ENCODE measurements around the gene RBM19.

The RBM19 gene

DNA sequence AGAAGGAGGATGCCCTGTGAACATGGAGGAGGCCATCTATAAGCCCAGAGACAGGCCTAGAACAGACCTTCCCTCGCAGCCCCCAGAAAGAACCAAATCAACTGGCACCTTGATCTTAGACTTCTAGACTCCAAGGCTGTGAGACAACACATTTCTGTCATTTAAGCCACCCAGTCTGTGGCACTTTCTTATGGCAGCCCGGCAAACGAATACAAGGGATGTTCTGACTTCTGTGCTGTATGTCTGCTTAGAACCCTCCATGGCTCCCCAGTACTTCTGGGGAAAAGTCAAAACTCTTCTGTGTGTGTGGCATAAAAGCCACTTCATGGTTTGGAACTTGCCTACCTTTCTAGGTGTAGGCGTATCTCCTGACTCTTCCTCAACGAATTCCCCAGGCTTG lies 42.9 kb downstream of the RBM19 start:
- H3K4me3 ChIP-seq (ENCODE audit: low read depth, low read length): no peak overlapping the region
- TF ChIP-seq, protein P1, sequence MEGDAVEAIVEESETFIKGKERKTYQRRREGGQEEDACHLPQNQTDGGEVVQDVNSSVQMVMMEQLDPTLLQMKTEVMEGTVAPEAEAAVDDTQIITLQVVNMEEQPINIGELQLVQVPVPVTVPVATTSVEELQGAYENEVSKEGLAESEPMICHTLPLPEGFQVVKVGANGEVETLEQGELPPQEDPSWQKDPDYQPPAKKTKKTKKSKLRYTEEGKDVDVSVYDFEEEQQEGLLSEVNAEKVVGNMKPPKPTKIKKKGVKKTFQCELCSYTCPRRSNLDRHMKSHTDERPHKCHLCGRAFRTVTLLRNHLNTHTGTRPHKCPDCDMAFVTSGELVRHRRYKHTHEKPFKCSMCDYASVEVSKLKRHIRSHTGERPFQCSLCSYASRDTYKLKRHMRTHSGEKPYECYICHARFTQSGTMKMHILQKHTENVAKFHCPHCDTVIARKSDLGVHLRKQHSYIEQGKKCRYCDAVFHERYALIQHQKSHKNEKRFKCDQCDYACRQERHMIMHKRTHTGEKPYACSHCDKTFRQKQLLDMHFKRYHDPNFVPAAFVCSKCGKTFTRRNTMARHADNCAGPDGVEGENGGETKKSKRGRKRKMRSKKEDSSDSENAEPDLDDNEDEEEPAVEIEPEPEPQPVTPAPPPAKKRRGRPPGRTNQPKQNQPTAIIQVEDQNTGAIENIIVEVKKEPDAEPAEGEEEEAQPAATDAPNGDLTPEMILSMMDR (IDR thresholded peaks at IDR 0.05; ENCODE audit: low read depth, low read length): no peak

DNA sequence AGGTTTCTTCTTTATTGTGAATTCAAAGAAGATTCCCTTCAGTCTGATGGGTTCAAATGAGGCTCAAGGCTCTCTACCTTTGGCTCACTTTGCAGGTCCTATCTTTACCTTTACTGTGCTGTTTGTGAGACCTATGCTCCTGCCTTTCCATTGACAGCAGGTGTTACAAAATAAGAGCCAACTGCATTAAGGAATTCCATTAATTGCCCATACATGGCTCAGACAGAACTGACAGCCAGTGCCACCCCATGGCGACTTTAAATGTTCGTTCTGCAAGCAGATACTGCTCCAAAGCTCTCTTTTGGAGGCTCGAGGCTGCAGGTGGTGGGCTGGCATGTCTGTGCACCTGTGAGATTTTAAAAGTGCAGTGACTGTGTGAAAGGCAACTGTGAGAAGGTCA lies 44.7 kb downstream of the RBM19 start:
- H3K4me3 ChIP-seq (ENCODE audit: low read depth, low read length): no peak overlapping the region
- TF ChIP-seq, protein P1 (IDR thresholded peaks at IDR 0.05; ENCODE audit: low read depth, low read length): no peak

DNA sequence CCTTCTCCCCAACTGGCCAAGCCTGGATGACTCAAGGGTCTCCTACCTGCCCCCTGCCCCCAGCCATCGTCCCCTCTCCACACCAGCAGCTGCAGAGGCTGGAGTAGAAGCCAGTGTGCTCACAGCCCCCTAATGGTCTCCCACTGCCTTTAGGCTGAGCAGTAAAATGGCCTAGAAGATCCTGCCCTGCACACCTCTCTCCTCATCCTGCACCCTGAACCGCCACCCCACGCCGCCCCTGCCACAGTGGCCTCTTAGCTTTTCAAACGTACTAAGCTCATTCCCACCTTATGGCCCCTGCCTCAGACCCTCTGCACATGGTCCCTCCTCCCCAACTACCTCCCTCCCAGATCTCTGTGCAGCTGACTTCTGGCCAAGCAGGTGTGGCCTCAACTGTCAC lies 46.3 kb downstream of the RBM19 start:
- TF ChIP-seq, protein P1 (IDR thresholded peaks at IDR 0.05; ENCODE audit: low read depth, low read length): no peak
- H3K4me3 ChIP-seq (ENCODE audit: low read depth, low read length): no peak overlapping the region

DNA sequence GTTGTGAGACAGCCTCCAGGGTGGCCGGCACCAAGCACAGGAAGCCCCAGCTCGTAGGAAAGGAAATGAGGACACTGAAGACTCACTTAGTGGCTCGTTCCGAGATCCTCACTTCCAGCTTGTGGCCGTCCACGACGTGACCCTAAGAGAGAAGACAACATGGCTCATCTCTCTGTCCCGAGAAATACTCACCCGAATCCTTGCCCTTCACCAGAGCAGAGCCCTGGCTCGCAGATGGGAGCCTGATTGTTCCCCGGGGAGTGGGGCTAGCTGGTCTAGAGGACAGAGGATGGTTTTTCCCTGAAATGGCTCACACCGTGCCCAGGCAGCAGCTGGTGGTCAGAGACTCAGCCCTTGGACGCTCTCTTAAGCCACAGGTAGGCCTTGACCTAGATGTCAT lies 47.8 kb downstream of the RBM19 start:
- no peak overlapping the region for H3K4me3 ChIP-seq (ENCODE audit: low read depth, low read length)
- TF ChIP-seq, protein P1 (IDR thresholded peaks at IDR 0.05; ENCODE audit: low read depth, low read length): no peak

DNA sequence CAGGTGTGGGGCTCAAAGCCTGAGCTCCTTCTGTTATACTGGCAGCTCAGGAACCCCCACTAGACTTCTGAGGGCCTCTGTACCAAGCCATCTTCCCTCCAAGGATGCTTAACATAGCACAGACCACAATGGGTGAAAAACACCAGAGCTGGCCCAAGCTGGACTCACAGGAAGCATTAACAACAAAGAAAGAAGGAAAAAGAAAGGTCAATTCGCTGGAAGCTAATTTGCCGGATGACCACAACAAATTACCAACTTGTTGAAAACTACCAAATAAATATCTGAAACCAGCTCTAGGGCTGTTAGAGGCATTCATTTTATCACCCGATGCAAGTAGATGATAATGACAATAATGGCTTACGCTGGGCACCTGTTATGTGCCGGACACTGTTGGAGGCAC lies 48.7 kb downstream of the RBM19 start:
- H3K4me3 ChIP-seq (ENCODE audit: low read depth, low read length): no peak overlapping the region
- TF ChIP-seq, protein P1 (IDR thresholded peaks at IDR 0.05; ENCODE audit: low read depth, low read length): no peak

DNA sequence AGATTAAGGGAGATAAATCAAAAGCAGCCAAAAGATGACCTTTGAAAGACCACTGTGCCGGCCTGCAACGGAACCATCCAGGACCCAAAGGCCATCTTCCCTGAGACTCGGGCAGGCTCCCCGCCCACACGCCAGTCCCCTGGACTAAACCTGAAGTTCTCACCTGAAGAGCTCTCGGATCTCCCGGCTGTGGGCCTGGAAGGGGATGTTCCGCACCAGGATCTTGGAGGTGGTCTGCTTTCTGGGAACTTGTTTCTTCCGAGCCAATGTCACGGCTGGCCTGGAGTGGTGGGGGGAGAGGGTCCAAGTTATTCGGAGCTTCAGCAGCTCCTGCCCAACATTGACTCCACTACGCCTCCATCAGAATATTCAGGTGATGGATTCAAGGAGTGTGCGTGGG lies 51.3 kb downstream of the RBM19 start:
- TF ChIP-seq, protein P1 (IDR thresholded peaks at IDR 0.05; ENCODE audit: low read depth, low read length): no peak
- no peak overlapping the region for H3K4me3 ChIP-seq (ENCODE audit: low read depth, low read length)

DNA sequence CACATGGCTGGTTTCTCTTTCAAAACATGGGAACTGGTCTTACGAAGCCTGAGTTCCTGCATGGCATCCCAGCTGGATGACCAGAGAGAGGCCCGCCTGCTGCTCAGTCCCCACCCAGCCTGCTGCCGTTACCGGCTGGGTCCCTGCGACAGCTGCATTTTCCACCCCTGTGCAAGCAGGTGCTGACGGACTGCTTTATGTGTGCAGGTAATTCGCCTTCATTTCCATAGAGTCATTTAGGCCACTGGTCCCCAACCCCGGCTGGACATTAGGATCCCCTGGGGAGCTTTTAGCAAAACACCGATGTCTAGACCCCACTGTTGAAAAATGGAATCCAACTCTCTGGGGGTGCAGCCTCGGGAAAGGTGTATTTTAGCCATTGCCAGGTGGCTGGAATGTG lies 51.9 kb downstream of the RBM19 start:
- TF ChIP-seq, protein P1 (IDR thresholded peaks at IDR 0.05; ENCODE audit: low read depth, low read length): no peak
- H3K4me3 ChIP-seq (ENCODE audit: low read depth, low read length): no peak overlapping the region
